Non-pigmented ciliary epithelial cell (primary cell): Measurements from ENCODE around the gene CCNG2.

Source experiments
- DNase-seq: peaks from one replicate; pipeline ENCODE4 v3.0.0-alpha.2; 2010; ENCODE audit warnings: low read depth

CCNG2 gene

GRCh38 chr4:77178560-77178959 is 21.6 kb downstream of the CCNG2 start:
- DNase-seq = no peak

GRCh38 chr4:77179519-77179918 is 22.5 kb downstream of the CCNG2 start:
- no peak for DNase-seq

GRCh38 chr4:77181720-77182119 is 24.7 kb downstream of the CCNG2 start:
- no peak for DNase-seq

GRCh38 chr4:77183777-77184420 is 26.9 kb downstream of the CCNG2 start:
- DNase-seq = no peak

- no peak for DNase-seq
Observed at GRCh38 chr4:77184974-77185373, 28.0 kb downstream of the CCNG2 start.

GRCh38 chr4:77185686-77186085 is 28.7 kb downstream of the CCNG2 start:
- no peak for DNase-seq

- no peak for DNase-seq
Observed at GRCh38 chr4:77187322-77187721, 30.3 kb downstream of the CCNG2 start.

GRCh38 chr4:77188498-77189220 is 31.7 kb downstream of the CCNG2 start:
- no peak for DNase-seq

GRCh38 chr4:77189412-77189811 is 32.4 kb downstream of the CCNG2 start:
- DNase-seq = no peak

- no peak for DNase-seq
Observed at GRCh38 chr4:77190053-77190452, 33.0 kb downstream of the CCNG2 start.

- no peak for DNase-seq
Observed at GRCh38 chr4:77193046-77193445, 36.0 kb downstream of the CCNG2 start.

- DNase-seq = no peak
Observed at GRCh38 chr4:77193511-77194102, 36.6 kb downstream of the CCNG2 start.

GRCh38 chr4:77194366-77194765 is 37.4 kb downstream of the CCNG2 start:
- DNase-seq = no peak

GRCh38 chr4:77194989-77195388 is 38.0 kb downstream of the CCNG2 start:
- no peak for DNase-seq

GRCh38 chr4:77196866-77197265 is 39.9 kb downstream of the CCNG2 start:
- no peak for DNase-seq

GRCh38 chr4:77197361-77197760 is 40.4 kb downstream of the CCNG2 start:
- no peak for DNase-seq

- DNase-seq = no peak
Observed at GRCh38 chr4:77197831-77198230, 40.8 kb downstream of the CCNG2 start.

GRCh38 chr4:77199276-77199675 is 42.3 kb downstream of the CCNG2 start:
- DNase-seq = no peak

GRCh38 chr4:77199701-77200100 is 42.7 kb downstream of the CCNG2 start:
- no peak for DNase-seq

GRCh38 chr4:77201343-77201742 is 44.3 kb downstream of the CCNG2 start:
- DNase-seq = no peak

- no peak for DNase-seq
Observed at GRCh38 chr4:77201857-77202256, 44.9 kb downstream of the CCNG2 start.

GRCh38 chr4:77202491-77202890 is 45.5 kb downstream of the CCNG2 start:
- DNase-seq = no peak

- peak; percentile 18 for DNase-seq
Observed at GRCh38 chr4:77203380-77204197, 46.6 kb downstream of the CCNG2 start.
